ENCODE measurements around the gene VWA8. TPM values are rescaled to one million over a fixed set of nuclear protein-coding genes. Genes with fewer than 3 reads are reported as not detected.
"Not testable (repeated sequence)": the region's sequence is repeated elsewhere in the genome, so short reads cannot be mapped to it uniquely, and the experiment has no call there.

VWA8 gene
- total and polyA plus RNA-seq, 2 donors = 8.8 to 45.9 TPM

GRCh38 chr13:41590643-41591042 lies 370.3 kb downstream of the VWA8 start:
- Histone ChIP-seq H3K36me3 (ENCODE audit: insufficient read depth) (no peaks in the 10 kb centered on the region), H3K4me3 (ENCODE audit: low read depth, low read length) (no peak overlapping the region), H3K27ac (ENCODE audit: low read depth) (no peak overlapping the region), H3K4me1 (ENCODE audit: insufficient read depth) (no peaks in the 10 kb centered on the region)
- no peak for DNase-seq (ENCODE audit: extremely low spot score)
- 86% methylated on average over 3 of the region's 3 CpGs for WGBS

GRCh38 chr13:41590122-41590521 lies 370.8 kb downstream of the VWA8 start:
- Histone ChIP-seq H3K27ac (ENCODE audit: low read depth) (no peak overlapping the region), H3K36me3 (ENCODE audit: insufficient read depth) (no peaks in the 10 kb centered on the region), H3K4me3 (ENCODE audit: low read depth, low read length) (no peak overlapping the region), H3K4me1 (ENCODE audit: insufficient read depth) (no peaks in the 10 kb centered on the region)
- DNase-seq (ENCODE audit: extremely low spot score) = no peak

- Histone ChIP-seq H3K4me3 (ENCODE audit: low read depth, low read length) (no peak overlapping the region), H3K27ac (ENCODE audit: low read depth) (no peak overlapping the region), H3K4me1 (ENCODE audit: insufficient read depth) (no peaks in the 10 kb centered on the region), H3K36me3 (ENCODE audit: insufficient read depth) (no peaks in the 10 kb centered on the region)
- no peak for DNase-seq (ENCODE audit: extremely low spot score)
- 96% methylated on average over 3 of the region's 3 CpGs for WGBS
These were observed 371.5 kb downstream of the VWA8 start for GRCh38 chr13:41589434-41589833.

DNA sequence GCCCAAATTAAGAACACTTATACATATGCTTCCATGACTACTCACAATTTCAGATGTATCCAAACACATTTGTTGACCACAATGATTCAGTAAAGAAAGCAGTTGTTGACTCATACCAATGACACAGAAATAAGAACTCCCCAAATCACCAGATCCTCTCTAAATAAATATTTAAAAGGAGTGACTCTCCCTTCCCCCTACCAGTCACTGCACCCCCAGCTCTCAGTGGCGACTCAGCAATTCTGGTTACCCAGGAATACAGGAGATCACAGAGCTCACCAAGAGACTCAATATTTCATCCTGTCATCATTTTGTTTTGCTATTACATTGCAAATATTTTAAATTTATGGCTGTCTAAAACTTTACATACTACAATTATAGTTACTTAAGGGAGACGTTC lies 372.0 kb downstream of the VWA8 start:
- 87% methylated on average over 2 of the region's 2 CpGs for whole genome bisulfite sequencing
- no peak overlapping the region for H3K27ac ChIP-seq (ENCODE audit: low read depth)
- H3K4me3 ChIP-seq (ENCODE audit: low read depth, low read length) = no peak overlapping the region
- no peaks in the 10 kb centered on the region for H3K4me1 ChIP-seq (ENCODE audit: insufficient read depth)
- no peak for DNase-seq (ENCODE audit: extremely low spot score)
- no peaks in the 10 kb centered on the region for H3K36me3 ChIP-seq (ENCODE audit: insufficient read depth)

DNA sequence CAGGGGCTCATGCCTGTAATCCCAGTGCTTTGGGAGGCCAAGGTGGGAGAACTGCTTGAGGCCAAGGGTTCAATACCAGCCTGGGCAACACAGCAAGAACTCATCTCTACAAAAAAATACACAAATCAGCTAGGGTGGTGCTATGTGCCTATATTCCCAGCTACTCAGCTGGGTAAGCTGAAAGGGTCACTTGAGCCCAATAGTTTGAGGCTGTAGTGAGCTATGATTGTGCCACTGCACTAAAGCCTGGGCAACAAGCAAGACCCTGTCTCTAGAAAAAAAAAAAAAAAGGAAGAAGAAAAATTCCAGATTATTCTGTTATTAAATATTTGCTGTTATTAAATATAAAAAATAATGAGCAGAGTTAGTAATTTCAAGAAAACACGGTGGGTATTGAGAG lies 372.5 kb downstream of the VWA8 start:
- Histone ChIP-seq H3K4me1 (ENCODE audit: insufficient read depth) (no peaks in the 10 kb centered on the region), H3K27ac (ENCODE audit: low read depth) (no peak overlapping the region), H3K4me3 (ENCODE audit: low read depth, low read length) (no peak overlapping the region), H3K36me3 (ENCODE audit: insufficient read depth) (no peaks in the 10 kb centered on the region)
- 93% methylated on average over 1 of the region's 1 CpG for WGBS
- no peak for DNase-seq (ENCODE audit: extremely low spot score)

- Histone ChIP-seq H3K27ac (ENCODE audit: low read depth) (no peak overlapping the region), H3K36me3 (ENCODE audit: insufficient read depth) (no peaks in the 10 kb centered on the region), H3K4me3 (ENCODE audit: low read depth, low read length) (no peak overlapping the region), H3K4me1 (ENCODE audit: insufficient read depth) (no peaks in the 10 kb centered on the region)
- 93% methylated on average over 9 of the region's 9 CpGs for WGBS
- no peak for DNase-seq (ENCODE audit: extremely low spot score)
These were observed 373.4 kb downstream of the VWA8 start for GRCh38 chr13:41587490-41587889.

- Histone ChIP-seq H3K27ac (ENCODE audit: low read depth) (no peak overlapping the region), H3K4me3 (ENCODE audit: low read depth, low read length) (no peak overlapping the region), H3K36me3 (ENCODE audit: insufficient read depth) (no peaks in the 10 kb centered on the region), H3K4me1 (ENCODE audit: insufficient read depth) (no peaks in the 10 kb centered on the region)
- 92% methylated on average over 4 of the region's 4 CpGs for WGBS
- no peak for DNase-seq (ENCODE audit: extremely low spot score)
These were observed 374.7 kb downstream of the VWA8 start for GRCh38 chr13:41586216-41586615.

- 76% methylated on average over 6 of the region's 6 CpGs for WGBS
- no peak for DNase-seq (ENCODE audit: extremely low spot score)
- H3K36me3 ChIP-seq (ENCODE audit: insufficient read depth) = no peaks in the 10 kb centered on the region
- H3K27ac ChIP-seq (ENCODE audit: low read depth) = no peak overlapping the region
- no peaks in the 10 kb centered on the region for H3K4me1 ChIP-seq (ENCODE audit: insufficient read depth)
- no peak overlapping the region for H3K4me3 ChIP-seq (ENCODE audit: low read depth, low read length)
These were observed 378.9 kb downstream of the VWA8 start for GRCh38 chr13:41582027-41582463.

- H3K36me3 ChIP-seq (ENCODE audit: insufficient read depth) = no peaks in the 10 kb centered on the region
- no peak for DNase-seq (ENCODE audit: extremely low spot score)
- no peak overlapping the region for H3K27ac ChIP-seq (ENCODE audit: low read depth)
- no peak overlapping the region for H3K4me3 ChIP-seq (ENCODE audit: low read depth, low read length)
- H3K4me1 ChIP-seq (ENCODE audit: insufficient read depth) = no peaks in the 10 kb centered on the region
These were observed 380.6 kb downstream of the VWA8 start for GRCh38 chr13:41580345-41580744.

GRCh38 chr13:41579881-41580280 lies 381.0 kb downstream of the VWA8 start:
- DNase-seq (ENCODE audit: extremely low spot score) = no peak
- no peak overlapping the region for H3K27ac ChIP-seq (ENCODE audit: low read depth)
- H3K4me1 ChIP-seq (ENCODE audit: insufficient read depth) = no peaks in the 10 kb centered on the region
- H3K36me3 ChIP-seq (ENCODE audit: insufficient read depth) = peaks cover 3% of the 10 kb centered on the region
- 97% methylated on average over 6 of the region's 6 CpGs for WGBS
- no peak overlapping the region for H3K4me3 ChIP-seq (ENCODE audit: low read depth, low read length)

GRCh38 chr13:41579168-41579567 lies 381.7 kb downstream of the VWA8 start:
- 84% methylated on average over 6 of the region's 6 CpGs for WGBS
- Histone ChIP-seq H3K36me3 (ENCODE audit: insufficient read depth) (peaks cover 3% of the 10 kb centered on the region), H3K4me3 (ENCODE audit: low read depth, low read length) (no peak overlapping the region), H3K27ac (ENCODE audit: low read depth) (no peak overlapping the region), H3K4me1 (ENCODE audit: insufficient read depth) (no peaks in the 10 kb centered on the region)
- DNase-seq (ENCODE audit: extremely low spot score) = no peak

- Histone ChIP-seq H3K36me3 (ENCODE audit: insufficient read depth) (peaks cover 6% of the 10 kb centered on the region), H3K4me3 (ENCODE audit: low read depth, low read length) (no peak overlapping the region), H3K4me1 (ENCODE audit: insufficient read depth) (no peaks in the 10 kb centered on the region), H3K27ac (ENCODE audit: low read depth) (no peak overlapping the region)
- DNase-seq (ENCODE audit: extremely low spot score) = no peak
- 86% methylated on average over 5 of the region's 5 CpGs for WGBS
These were observed 382.5 kb downstream of the VWA8 start for GRCh38 chr13:41578371-41578770.

DNA sequence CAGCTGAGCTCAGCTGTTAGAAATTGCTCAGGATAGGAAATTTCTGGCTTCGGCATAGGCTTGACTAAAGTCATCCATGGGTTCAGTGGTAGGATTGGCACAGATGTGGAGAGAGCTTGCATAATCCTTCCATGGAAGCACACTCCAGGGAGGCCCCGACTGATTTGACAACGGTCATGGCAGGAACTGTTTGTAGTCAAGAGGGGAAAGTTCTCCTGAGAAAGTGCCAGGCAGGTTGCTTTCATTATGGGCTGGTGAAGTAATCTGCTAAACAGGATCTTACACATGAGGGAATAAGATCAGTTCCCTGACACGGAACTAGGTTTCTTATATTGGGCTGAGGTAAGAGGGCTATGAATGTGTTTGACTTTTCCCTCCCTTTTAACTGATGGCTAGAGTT lies 383.5 kb downstream of the VWA8 start:
- Histone ChIP-seq H3K36me3 (ENCODE audit: insufficient read depth) (peaks cover 6% of the 10 kb centered on the region), H3K4me1 (ENCODE audit: insufficient read depth) (no peaks in the 10 kb centered on the region), H3K27ac (ENCODE audit: low read depth) (no peak overlapping the region), H3K4me3 (ENCODE audit: low read depth, low read length) (no peak overlapping the region)
- WGBS = 38% methylated on average over 4 of the region's 4 CpGs
- DNase-seq (ENCODE audit: extremely low spot score) = no peak

DNA sequence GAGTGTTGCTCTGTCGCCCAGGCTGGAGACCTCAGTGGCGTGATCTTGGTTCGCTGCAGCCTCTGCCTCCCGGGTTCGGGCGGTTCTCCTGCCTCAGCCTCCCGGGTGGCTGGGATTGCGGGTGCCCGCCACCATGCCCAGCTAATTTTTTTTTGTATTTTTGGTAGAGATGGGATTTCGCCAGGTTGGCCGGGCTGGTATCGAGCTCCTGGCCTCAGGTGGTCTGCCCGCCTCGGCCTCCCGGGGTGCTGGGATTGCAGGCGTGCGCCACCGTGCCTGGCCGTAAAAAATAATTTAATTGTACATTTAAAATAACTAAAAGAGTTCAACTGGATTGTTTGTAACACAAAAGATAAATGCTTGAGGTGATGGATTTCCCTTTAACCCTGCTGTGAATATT lies 387.3 kb downstream of the VWA8 start:
- not testable (repeated sequence) for H3K36me3 ChIP-seq (ENCODE audit: insufficient read depth); H3K4me3 ChIP-seq (ENCODE audit: low read depth, low read length); H3K4me1 ChIP-seq (ENCODE audit: insufficient read depth); H3K27ac ChIP-seq (ENCODE audit: low read depth); DNase-seq (ENCODE audit: extremely low spot score)
- WGBS = 98% methylated on average over 19 of the region's 19 CpGs

GRCh38 chr13:41571817-41572340 lies 389.0 kb downstream of the VWA8 start:
- not testable (repeated sequence) for H3K36me3 ChIP-seq (ENCODE audit: insufficient read depth); H3K4me3 ChIP-seq (ENCODE audit: low read depth, low read length); H3K27ac ChIP-seq (ENCODE audit: low read depth); DNase-seq (ENCODE audit: extremely low spot score); H3K4me1 ChIP-seq (ENCODE audit: insufficient read depth)
- 98% methylated on average over 33 of the region's 33 CpGs for WGBS
